H1 (cell line): Measurements from ENCODE around the gene ZBED5.

ENCODE experiments used
- CEBPB ChIP-seq: IDR thresholded peaks from 2 replicates; pipeline ENCODE4 v1.6.1; 2012; ENCODE audit warnings: low read depth, low read length
- CTCF ChIP-seq, 3 experiments: IDR thresholded peaks; 1 replicate in 2 of 3; 2 replicates in 1 of 3; pipeline versions ENCODE4 v1.5.1 to v1.6.1; 2011; ENCODE audit warnings: low read length in 3 of 3, mild to moderate bottlenecking in 3 of 3, inconsistent platforms in 2 of 3, low read depth in 1 of 3, moderate library complexity in 1 of 3; ENCODE audit not compliant: insufficient read depth in 1 of 3; ENCODE audit errors: control extremely low read depth in 1 of 3
- EP300 ChIP-seq, 2 experiments: IDR thresholded peaks; 1 replicate in 1 of 2; 2 replicates in 1 of 2; pipeline ENCODE4 v1.6.1; 2011 to 2012; ENCODE audit warnings: low read depth in 2 of 2, low read length in 2 of 2, mild to moderate bottlenecking in 2 of 2, borderline replicate concordance in 1 of 2, inconsistent platforms in 1 of 2, moderate library complexity in 1 of 2
- JUN ChIP-seq: IDR thresholded peaks from 2 replicates; pipeline ENCODE4 v1.6.1; 2011; ENCODE audit warnings: low read depth, mild to moderate bottlenecking, improper control_type of control experiment, low read length
- POLR2A ChIP-seq, 2 experiments: IDR thresholded peaks; 1 replicate in 1 of 2; 2 replicates in 1 of 2; pipeline ENCODE4 v1.6.1; 2011; ENCODE audit warnings: low read depth in 2 of 2, low read length in 2 of 2, mild to moderate bottlenecking in 2 of 2; ENCODE audit errors: control extremely low read depth in 1 of 2
- POLR2AphosphoS5 ChIP-seq: IDR thresholded peaks from 2 replicates; pipeline ENCODE4 v1.6.1; 2011; ENCODE audit warnings: low read depth, low read length
- TCF12 ChIP-seq: IDR thresholded peaks from 2 replicates; pipeline ENCODE4 v1.6.1; 2011; ENCODE audit warnings: low read depth, mild to moderate bottlenecking, low read length
- USF2 ChIP-seq: IDR thresholded peaks from 2 replicates; pipeline ENCODE4 v1.6.1; 2011; ENCODE audit warnings: low read length, improper control_type of control experiment
- YY1 ChIP-seq: IDR thresholded peaks from 2 replicates; pipeline ENCODE4 v1.6.1; 2011; ENCODE audit warnings: low read depth, mild to moderate bottlenecking, low read length

DNA sequence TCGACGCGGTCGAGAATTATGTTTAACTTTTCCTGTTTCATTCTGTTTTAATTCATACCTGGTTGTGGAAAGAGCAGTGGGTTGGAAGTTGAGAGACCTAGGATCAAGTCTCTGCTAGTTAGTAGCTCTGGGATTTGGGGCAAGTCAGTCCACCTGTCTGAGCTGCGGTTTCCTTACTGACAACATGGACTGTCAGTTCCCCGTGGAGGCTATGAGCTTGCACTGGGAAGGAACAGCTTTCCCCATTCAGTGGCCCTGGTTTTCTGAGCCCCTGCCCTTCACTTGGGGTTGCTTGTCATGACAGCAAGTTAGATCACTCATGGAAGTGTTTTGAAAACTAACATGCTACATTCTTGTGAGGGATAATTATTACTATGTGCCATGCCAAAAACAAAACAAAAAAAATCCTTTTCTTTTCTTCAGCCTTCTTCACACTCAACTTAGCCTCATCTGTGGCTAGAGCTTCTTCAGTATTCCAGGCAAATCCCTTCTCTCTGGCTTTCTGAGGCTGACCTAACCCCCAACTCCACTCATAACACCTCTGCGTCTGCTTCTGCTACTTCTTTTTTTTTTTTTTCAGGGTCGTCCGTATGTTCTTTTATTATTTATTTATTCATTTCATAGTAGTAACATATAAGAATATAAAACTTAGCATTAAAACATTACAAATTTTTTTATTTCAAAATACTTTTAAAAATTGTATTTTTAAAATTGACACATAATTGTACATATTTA, 43.0 kb upstream of the ZBED5 start:
- no peak for TF ChIP-seq POLR2AphosphoS5
- TF ChIP-seq EP300 (IDR thresholded peaks at IDR 0.05; ENCODE audit: borderline replicate concordance in 1 of 2, low read depth in 2 of 2, low read length in 2 of 2): no peak
- TF ChIP-seq CTCF (IDR thresholded peaks at IDR 0.05; ENCODE audit: control extremely low read depth in 1 of 3, insufficient read depth in 1 of 3, low read depth in 1 of 3, low read length in 3 of 3): no peak
- no peak for TF ChIP-seq CEBPB
- no peak for TF ChIP-seq POLR2A (IDR thresholded peaks at IDR 0.05; ENCODE audit: control extremely low read depth in 1 of 2, low read depth in 2 of 2, low read length in 2 of 2)
- no peak for TF ChIP-seq JUN
- no peak for TF ChIP-seq USF2
- no peak for TF ChIP-seq YY1
- no peak for TF ChIP-seq TCF12
